ENCODE results near the gene PNMA8B.

Gene PNMA8B

GRCh38 chr19:46486358-46486757 is 9.3 kb downstream of the PNMA8B start:
- no peak for DNase-seq

GRCh38 chr19:46484656-46485055 is 11.0 kb downstream of the PNMA8B start:
- DNase-seq = no peak

GRCh38 chr19:46482631-46483030 is 13.0 kb downstream of the PNMA8B start:
- peak; percentile 69 for DNase-seq

DNA sequence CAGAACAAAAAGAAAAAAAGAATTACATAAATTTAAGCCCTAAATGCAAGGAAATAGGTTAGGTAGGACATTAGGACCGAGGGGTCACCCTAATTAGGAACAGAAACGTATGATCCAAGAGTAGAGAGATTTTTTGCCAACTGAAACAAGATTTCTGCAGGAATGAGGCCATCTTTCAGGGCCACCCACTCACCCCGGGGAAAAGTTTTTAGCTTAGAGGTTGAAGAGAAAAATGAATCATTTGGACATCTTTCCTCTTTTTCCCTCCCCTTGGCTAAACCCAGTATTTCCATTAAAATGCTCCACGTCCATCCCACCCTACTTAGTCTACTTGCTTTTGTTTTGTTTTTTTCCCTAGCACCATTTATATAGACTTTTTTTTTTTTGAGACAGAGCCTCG is 13.7 kb downstream of the PNMA8B start:
- DNase-seq = peak; percentile 60

- peak; percentile 40 for DNase-seq
These were observed 14.3 kb downstream of the PNMA8B start for GRCh38 chr19:46481223-46481848.

- DNase-seq = peak; percentile 87
These were observed 15.3 kb downstream of the PNMA8B start for GRCh38 chr19:46480415-46480814.

DNA sequence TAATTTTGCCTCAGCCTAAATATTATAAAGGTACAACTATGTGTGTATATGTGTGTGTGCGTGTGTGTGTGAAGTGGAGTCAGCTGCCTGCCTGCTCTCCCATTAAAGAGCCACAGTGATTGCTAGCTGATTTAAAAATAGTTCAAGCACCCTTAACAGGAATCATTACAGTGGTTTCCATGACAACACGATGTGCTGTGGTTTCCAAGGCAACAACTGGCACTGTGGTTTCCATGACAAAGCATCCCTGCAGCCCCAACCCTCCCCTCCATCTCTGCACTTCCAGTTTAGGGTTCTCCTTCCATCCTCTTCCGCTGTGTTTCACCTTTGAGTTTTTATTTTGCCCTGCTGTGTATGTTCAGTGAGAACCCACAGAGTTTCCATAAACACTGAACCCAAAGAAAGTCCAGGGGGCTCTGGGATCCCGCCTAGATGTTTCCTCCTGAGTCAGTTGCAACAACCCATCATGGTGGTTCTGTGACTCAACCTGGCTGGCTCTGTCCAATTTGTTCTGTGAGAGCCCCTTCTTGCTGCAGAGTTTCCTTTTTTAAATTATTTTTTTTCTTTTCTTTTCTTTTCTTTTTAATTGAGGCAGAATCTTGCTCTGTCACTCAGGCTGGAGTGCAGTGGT is 17.2 kb downstream of the PNMA8B start:
- peak; percentile 73 for DNase-seq

DNA sequence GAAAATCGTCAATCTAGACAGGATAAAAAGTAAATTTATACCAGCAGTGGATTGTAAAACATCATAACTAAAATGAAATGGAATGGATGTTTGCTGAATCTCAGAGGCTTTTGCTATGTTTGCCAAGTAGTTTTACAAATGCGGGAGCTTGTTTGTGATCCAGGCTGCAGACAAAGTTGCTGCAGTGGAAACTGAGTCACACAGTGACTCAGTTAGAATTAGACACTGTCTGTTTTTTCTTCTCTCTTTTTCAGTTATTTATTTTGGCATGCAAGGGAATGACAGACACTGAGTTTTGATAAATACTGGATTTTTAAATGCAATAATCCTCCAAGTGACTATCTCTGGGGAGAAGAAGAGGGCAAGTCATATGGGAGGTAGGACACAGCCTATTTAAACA is 19.7 kb downstream of the PNMA8B start:
- DNase-seq = no peak

GRCh38 chr19:46474211-46474610 is 21.5 kb downstream of the PNMA8B start:
- no peak for DNase-seq

DNA sequence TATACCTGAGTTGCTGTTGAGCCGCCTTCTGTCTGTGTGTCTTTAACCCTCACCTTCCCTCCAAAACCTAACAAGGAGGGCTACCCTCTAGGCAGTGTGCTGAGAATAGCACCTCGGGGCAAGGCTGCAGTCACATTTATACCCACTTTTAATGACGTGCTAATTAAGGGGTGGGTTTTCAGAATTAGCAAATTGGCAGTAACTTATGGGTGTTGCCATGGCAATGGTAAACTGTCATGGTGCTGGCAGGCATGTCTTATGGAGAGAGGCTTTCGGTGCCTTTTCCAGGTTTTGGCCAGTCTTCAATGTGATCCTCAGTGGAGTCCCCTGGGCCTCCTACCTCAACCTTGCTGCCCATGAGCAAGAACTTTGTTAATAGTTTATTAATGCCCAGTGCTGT is 23.1 kb downstream of the PNMA8B start:
- no peak for DNase-seq

DNA sequence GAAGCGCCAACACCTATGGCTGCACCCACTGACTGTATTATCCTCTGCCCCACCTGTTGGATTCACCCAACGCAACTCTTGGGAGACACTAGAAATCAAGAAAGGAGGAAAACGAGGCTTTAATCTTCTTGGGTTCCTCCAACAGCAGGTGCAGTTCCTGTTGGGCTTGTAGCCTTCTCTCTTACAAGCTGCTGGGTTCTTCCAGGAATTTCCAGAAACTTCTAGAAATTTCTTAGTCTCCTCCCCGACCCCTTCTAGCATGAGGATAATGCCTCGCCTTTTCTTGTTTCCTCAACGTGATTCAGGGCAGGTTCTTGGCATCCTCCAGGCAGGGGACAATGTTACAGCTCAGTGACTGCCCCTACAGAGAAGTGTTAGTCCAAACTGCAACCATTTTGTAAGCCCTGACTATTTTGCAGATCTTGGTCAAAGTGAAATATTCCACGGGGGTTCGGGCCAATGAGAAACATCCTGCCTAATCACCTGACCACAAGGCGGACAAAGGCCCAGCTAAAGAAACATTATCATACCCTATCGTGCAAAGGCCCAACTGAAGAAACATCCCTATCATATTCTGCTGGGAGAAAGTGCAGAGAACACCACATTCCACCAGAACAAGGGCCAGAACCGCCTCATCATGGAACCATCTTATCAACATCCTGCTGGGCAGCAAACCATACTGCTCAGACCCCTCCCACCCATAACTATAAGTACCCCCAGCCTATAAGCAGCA is 23.7 kb downstream of the PNMA8B start:
- DNase-seq = no peak

DNA sequence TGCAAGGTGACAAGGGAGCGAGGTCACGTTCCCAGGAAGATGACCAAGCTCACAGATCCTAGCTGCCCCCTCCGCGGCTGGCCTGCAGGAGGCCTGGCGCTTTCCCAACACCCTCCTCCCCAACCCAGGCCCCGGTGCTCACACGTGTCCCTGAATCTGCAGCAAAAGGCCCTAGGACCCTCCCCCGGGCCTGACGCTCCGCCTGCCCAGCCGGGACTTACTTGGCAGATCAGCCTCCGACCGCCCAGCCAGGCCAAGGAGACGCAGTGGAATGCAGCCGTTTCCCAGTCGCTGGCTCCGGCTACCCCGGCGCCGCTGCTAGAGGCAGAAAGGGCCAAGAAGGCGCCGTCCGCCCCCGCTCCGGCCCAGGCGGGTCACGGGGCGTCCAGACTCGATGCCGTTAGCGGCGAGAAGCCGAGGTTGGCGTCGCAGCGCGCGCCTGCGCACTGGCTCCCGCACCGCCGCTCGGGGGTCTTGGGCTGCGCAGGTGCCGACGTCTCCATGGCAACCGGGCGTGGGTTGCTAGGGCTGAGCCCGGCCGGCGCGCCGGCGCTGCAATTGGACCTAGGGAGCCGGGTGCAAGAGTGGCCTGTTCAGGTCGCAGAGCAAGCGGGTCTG is 24.4 kb downstream of the PNMA8B start, which contains the start of gene PNMA8A:
Gene PNMA8A, minus strand, starts transcription at position 448 of the 618 bp plus-strand sequence. CDS start 528 bp downstream, outside the sequence.
- peak; percentile 76 for DNase-seq

DNA sequence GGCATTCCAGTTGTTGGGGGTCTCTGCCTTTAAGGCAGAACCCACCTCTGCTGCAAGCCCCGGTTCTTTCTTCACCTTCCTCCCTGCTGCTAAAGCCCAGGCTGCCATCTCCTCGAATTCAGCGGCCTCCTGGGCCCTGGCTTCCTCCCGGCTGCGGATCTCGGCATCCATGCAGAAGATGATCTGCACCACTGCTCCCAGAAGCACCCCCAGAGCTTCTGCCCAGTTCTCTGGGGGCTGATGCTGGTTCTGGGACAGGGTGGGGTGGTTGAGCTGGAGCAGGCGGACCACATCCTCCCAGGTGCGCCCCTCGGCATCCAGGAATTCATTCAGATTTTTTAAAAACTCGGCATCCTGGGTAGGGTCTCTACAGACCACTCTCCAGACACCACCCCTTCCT is 25.3 kb downstream of the PNMA8B start:
- DNase-seq = no peak

GRCh38 chr19:46469541-46470185 is 26.0 kb downstream of the PNMA8B start:
- DNase-seq = no peak

- DNase-seq = peak; percentile 87
These were observed 29.0 kb downstream of the PNMA8B start for GRCh38 chr19:46466536-46467196.

GRCh38 chr19:46463516-46463915 is 32.2 kb downstream of the PNMA8B start:
- DNase-seq = no peak

DNA sequence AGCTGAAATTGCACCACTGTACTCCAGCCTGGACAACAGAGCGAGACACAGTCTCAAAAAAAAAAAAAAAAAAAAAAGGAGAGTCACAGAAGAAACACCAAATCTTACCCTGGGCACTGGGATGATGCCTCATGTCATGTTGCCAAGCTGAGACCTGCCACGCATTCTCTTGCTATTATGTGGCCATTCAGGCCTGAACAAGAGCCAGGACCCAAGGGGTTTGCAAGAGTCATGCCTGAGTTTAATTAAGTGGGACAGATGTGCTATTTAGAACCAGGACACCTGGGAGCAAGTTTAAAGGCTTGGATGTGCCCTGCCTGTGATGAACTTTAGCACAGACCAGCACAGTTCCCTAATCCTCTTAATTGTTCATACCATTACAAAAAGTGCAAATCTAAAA is 34.1 kb downstream of the PNMA8B start:
- no peak for DNase-seq

DNA sequence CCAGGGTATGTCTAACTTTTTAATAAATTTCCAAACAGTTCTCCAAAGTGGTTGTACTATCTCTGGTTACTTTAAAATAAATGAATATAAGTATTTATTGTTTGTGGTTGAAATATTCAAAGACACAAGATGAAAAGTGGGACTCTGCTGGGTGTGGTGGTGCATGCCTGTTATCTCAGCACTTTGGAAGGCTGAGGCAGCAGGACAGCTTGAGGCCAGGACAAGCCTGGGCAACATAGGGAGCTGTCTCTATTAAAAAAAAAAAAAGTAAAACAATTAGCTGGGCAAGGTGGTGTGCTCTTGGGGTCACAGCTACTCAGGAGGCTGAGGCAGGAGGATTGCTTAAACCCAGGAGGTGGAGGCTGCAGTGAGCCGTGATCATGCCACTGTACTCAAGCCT is 34.7 kb downstream of the PNMA8B start:
- no peak for DNase-seq

DNA sequence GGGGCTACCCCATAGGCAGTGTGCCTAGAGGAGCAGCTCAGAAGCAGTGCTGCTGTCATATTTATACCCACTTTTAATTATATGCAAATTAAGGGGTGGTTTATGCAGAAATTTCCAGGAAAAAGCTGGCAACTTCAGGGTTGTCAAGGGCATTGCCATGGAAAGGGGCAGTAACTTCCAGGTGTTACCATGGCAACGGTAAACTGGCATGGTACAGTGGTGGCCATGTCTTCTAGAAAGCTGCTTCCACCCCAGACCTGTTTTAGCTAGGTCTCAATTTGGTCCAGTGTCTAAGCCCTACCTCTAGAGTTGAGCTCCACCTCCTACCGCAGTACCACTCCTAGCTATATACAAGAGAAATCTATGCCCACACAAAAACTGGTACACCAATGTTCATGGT is 35.6 kb downstream of the PNMA8B start:
- DNase-seq = no peak

- no peak for DNase-seq
These were observed 38.7 kb downstream of the PNMA8B start for GRCh38 chr19:46456930-46457329.

DNA sequence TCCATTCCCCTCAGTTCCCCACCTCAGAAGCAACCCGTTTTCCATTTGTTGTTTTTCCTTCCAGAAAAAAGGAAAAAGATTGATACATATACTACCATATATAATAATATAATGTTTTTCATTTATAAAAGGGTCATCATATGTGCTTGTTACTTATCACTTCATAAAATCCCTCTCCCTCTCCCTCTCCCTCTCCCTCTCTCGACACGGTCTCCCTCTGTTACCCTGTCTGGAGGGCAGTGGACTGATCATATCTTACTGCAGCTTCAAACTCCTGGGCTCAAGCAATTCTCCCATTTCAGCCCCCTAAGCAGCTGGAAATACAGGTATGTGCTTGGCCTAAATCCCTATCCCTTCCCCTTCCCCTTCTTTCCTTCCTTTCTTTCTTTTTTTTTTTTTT is 41.4 kb downstream of the PNMA8B start:
- DNase-seq = no peak

- no peak for DNase-seq
These were observed 42.0 kb downstream of the PNMA8B start for GRCh38 chr19:46453661-46454060.

All from fibroblast of skin of abdomen (primary cell).